GM19372 (cell line): ENCODE results near the gene BMP7.

Experiments
- ATAC-seq: cut with Tn5 transposase; IDR thresholded peaks from one replicate; pipeline ENCODE4 v1.9.1; 2021; ENCODE audit warnings: mild to moderate bottlenecking, low read depth, moderate library complexity; ENCODE audit not compliant: unreplicated experiment

Gene BMP7

GRCh38 chr20:57179265-57179664, 87.2 kb downstream of the BMP7 start:
- ATAC-seq: no peak

GRCh38 chr20:57178582-57179111, 87.8 kb downstream of the BMP7 start:
- ATAC-seq: no peak

DNA sequence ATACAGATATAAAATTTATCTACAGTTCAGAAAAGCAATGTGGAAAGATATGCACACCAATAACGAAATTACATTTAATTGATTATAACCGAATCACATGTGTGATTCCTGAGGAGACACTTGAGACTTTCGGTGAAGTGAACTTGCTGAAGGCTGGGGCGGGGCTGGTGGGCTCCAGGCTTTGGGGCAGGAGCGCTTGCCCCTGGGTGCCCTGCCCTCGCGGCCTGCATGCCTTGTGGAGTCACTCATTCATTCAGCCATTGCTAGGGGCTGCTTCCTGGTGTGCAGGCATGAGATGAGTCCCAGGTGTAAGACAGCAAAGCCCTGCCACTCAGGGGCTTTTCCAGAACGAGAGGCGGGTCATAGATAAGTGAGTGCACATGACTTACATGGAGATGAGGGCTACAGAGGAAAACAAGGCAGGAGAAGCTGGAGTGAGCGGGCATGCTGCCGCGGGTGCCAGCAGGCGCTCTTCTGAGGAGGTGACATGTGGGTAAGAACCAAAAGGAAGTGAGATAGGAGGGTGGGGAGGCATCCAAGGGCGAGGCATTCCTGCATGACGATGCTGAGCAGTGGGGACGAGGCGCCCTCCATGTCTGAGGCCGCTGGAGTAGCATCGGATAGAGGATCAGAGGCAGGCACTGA, 88.7 kb downstream of the BMP7 start:
- ATAC-seq: no peak

DNA sequence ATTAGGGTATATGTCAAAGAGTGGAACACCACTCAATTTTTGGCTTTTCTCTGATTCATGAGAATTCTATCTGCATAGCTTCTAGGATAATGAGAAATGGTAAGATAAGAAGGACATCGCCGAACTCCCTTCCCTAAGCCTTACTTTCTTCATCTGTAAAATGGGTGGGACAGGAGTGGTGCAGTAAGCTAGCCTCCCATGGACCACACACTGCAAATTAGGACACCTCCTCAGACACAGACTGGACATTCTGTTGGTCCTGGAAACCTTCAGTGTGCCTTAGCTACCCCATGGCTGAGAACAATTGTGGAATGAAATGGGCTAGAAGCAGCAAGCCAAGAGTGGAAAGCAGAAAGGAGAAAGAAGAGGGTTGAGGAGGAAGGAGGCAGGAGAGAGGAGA, 89.6 kb downstream of the BMP7 start:
- no peak for ATAC-seq

- no peak for ATAC-seq
Measured at GRCh38 chr20:57175397-57176010, 90.9 kb downstream of the BMP7 start.

- ATAC-seq: no peak
Measured at GRCh38 chr20:57174737-57175136, 91.7 kb downstream of the BMP7 start.

GRCh38 chr20:57173986-57174385, 92.5 kb downstream of the BMP7 start:
- ATAC-seq: no peak

DNA sequence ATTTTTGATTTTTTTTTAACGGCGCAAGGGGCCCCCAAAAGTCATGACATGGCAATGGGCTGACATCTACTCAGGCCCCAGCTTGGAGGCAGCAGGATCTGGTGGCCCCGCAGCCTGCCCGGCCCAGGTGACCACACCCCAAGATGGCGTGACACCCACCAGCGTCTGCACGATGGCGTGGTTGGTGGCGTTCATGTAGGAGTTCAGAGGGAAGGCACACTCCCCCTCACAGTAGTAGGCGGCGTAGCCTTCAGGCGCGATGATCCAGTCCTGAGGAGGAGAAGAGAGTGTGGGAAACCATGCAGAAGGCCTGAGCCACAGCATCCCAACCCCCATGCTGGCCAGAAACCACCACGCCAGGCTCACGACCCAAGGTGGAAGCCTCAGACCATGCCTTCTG, 93.4 kb downstream of the BMP7 start:
- ATAC-seq: no peak

DNA sequence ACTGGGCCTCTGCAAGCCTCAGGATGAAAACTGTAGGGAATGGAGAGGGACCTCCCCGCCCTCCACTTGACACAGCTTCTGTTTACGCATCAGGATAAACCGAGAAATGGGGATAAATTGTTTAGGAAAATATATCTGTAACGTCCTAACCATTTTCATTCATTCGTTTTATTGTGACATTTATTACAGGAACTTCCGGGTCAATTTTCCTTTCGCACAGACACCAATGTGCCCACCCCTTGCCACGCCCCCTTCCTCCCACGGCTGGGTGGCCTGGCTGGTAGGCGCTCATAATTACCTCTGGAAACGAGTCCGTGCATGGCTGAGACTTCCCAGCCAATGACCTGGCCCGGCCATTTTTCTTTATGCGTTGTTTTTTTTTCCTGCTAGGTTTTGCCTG, 96.1 kb downstream of the BMP7 start:
- no peak for ATAC-seq

GRCh38 chr20:57169162-57169561, 97.3 kb downstream of the BMP7 start:
- ATAC-seq: no peak

DNA sequence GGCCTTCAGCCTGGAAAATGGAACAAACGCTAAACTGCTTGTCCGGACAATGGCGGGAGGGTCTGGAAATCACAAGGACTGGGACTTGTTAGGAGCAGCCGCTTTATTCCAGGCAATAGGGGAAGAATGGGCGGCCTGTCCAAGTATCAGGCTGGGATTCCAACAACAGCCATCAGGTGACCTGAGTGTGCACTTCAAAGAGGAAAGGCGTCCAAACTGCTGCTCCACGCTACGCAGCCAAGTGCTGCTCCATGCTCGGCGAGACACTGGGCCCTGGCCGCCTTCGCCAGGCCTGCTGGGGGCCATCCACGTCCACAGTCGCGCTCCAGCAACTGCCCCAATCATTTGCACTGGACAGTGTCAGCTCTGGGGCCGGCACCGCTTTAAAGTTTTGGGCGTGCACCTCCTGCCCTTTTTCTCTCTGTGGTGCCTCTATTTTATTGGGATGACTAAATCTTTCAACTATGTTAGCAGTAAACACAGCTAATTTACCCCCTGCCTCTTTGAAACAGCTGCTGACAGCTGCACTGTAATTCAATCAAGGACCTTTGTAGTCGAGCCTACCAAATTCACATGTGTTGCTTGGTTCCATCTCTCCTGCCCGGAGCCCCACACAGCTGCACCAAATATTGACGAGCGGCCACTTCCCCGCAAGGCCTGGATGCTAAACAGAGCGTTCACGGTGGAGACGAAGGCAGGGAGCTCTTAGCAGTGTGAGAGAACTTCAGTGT, 98.3 kb downstream of the BMP7 start:
- ATAC-seq: no peak

DNA sequence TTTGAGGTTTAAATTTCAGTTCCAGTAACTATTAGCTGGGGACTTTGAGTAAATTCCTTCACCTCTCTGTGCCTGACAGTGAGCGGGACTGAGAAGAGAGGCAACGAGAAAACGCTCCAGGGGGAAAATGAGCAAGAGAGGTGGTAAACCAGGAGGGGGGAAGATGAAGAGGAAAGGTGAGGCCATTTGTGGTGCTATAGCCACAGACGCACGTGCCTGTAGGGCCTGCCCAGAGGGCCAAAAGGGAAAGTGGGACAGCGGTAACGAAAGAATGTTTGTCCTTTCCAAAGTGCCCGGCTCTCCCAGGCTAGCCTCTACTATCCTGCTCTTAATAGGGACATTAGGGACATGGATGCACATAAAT, 99.2 kb downstream of the BMP7 start:
- no peak for ATAC-seq

- ATAC-seq: no peak
Measured at GRCh38 chr20:57166568-57167291, 99.7 kb downstream of the BMP7 start.

- ATAC-seq: no peak
Measured at GRCh38 chr20:57165427-57166004, 100.9 kb downstream of the BMP7 start.

DNA sequence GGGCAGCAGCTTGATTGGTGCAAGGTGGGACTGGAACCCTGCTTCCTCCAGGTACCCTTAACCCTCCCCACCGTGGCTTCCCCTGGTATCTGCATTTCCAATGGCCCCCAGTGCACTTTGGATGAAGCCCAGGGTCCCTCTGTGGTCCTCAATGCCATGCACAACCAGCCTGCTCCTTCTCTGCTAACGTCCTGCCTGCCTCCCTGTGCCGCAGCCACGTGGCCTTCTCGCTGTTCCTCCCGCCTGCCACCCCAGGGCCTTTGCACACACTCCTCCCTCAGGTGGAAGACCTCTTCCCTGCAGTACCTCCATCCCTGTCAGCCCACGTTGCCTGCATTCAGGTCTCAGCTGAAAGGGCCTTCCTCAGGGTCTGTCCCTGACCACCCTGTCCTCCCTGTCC, 101.6 kb downstream of the BMP7 start:
- no peak for ATAC-seq

DNA sequence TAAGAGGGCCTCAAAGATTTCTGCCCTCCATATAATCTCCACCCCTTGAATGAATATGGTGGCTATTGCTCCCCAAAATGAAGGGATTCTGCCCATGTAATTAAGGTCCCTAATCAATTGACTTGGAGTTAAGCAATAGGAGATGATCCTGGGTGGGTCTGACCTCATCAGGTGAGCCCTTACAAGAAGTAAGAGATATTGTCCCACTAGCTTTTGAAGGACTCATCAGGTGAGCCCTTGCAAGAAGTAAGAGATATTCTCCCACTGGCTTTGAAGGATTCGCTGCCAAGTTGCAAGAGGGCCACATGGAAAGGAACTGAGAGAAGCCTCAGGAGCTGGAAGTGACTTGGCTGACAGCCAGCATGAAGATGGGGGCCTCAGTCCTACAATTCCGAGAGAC, 103.4 kb downstream of the BMP7 start:
- ATAC-seq: no peak

DNA sequence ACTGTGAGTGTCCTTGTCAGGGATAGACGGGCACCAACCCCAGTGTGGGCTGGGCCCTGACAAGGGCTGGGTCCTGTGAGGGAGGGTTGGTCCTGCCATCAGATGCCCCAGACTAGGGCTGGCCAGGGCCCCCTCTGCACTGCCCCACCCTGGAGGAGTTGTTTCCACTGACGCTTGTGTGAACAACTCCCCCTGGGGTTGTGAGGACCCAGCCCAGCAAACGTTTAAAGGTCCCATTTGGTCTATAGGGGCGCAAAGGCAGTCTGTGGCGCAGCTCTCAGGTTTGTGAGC, 104.1 kb downstream of the BMP7 start:
- no peak for ATAC-seq

DNA sequence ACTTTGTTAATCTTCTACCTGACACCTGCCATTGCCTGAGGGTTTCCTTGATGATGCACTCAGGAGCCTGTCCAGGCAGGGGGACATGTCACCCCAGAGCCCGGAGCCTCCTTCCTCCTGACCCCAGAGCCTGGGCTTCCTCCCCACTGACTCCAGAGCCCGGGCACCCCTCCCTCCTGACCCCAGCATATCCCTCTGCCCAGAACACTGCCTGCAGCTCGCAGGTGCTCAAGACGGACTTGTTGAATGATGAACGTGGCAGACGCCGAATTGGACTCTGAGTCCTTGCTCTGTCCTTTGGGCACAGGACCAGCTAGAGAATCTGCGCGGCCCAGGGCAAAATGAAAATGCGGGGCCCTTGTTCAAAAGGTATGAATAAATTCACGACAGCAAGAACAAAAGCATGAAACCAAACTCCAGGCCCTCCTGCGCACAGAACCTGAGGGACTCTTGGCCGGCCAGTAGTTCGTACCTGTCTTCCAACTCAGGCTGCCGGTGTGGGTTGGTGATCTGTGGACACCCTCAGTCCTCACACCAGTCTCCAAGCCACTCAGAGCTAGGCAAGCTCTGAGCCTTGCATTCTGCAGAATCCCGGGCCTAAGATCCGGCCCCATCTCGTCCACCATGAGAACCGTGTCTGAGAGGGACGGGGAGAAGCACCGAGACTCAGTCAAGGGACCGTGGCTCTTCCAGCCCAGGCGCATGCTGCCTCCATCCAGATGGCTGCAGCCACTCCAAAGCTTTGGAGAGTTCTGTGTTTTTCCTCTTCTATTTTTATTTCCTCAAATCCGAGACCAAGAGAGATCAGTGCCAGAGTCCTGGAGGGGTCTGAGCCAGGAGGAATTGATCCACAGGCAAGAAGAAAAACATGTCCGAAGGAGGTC, 104.7 kb downstream of the BMP7 start:
- no peak for ATAC-seq

DNA sequence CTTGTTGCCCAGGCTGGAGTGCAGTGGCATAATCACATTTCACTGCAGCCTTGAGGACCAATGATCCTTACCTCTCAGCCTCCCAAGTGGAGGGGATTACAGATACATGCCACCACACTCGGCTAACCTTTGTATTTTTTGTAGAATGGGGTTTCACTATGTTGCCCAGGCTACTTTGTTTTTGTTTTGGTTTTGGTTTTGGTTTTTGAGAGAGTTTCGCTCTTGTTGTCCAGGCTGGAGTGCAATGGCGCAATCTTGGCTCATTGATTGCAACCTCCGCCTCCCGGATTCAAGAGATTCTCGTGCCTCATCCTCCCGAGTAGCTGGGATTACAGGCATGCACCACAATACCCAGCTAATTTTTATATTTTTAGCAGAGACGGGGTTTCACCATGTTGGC, 105.5 kb downstream of the BMP7 start:
- ATAC-seq: no peak
